NCI-H345 treated with DMSO at 0.1 percent for 48 hours (cell line): Measurements from ENCODE around the gene MANSC4.

Experiments used
- DNase-seq: peaks from one replicate; lab custom pipeline; 2025; ENCODE audit not compliant: unreplicated experiment; lab: John Stamatoyannopoulos, UW

The MANSC4 gene

GRCh38 chr12:27801630-27802029 is 21.6 kb upstream of the MANSC4 start:
- no peak for DNase-seq

GRCh38 chr12:27800819-27801218 is 20.8 kb upstream of the MANSC4 start:
- DNase-seq = no peak

- no peak for DNase-seq
These were observed 17.4 kb upstream of the MANSC4 start for GRCh38 chr12:27797301-27798025.

GRCh38 chr12:27796128-27796527 is 16.1 kb upstream of the MANSC4 start:
- DNase-seq = no peak

- no peak for DNase-seq
These were observed 15.0 kb upstream of the MANSC4 start for GRCh38 chr12:27794818-27795584.

GRCh38 chr12:27790179-27790578 is 10.1 kb upstream of the MANSC4 start:
- DNase-seq = no peak

- no peak for DNase-seq
These were observed 7.5 kb upstream of the MANSC4 start for GRCh38 chr12:27787559-27787958.

- DNase-seq = no peak
These were observed 6.0 kb upstream of the MANSC4 start for GRCh38 chr12:27785882-27786570.

- no peak for DNase-seq
These were observed 2.4 kb upstream of the MANSC4 start for GRCh38 chr12:27782481-27782880.

- no peak for DNase-seq
These were observed 1.6 kb upstream of the MANSC4 start for GRCh38 chr12:27781680-27782079.

GRCh38 chr12:27780612-27781408 is 774 bp upstream of the MANSC4 start:
- peak; percentile 23 for DNase-seq

GRCh38 chr12:27779416-27779919 is 568 bp downstream of the MANSC4 start:
- DNase-seq = peak; percentile 26

GRCh38 chr12:27778206-27778605 is 1.8 kb downstream of the MANSC4 start:
- DNase-seq = no peak

GRCh38 chr12:27777141-27777540 is 2.9 kb downstream of the MANSC4 start:
- no peak for DNase-seq

- DNase-seq = no peak
These were observed 7.5 kb downstream of the MANSC4 start for GRCh38 chr12:27772328-27773049.

GRCh38 chr12:27771481-27772327 is 8.3 kb downstream of the MANSC4 start:
- DNase-seq = no peak

- no peak for DNase-seq
These were observed 10.8 kb downstream of the MANSC4 start for GRCh38 chr12:27769142-27769673.

GRCh38 chr12:27766587-27766986 is 13.4 kb downstream of the MANSC4 start:
- no peak for DNase-seq

- DNase-seq = no peak
These were observed 17.3 kb downstream of the MANSC4 start for GRCh38 chr12:27762757-27763156.
